DND-41 (cell line): Measurements from ENCODE around the gene WDR90.

Source experiments
- ATAC-seq: fragments of 200-7000 bp; cut with Tn5 transposase; 3 replicates; pipeline ENCODE4 v1.9.1; 2021; ENCODE audit warnings: low read depth; ENCODE audit not compliant: insufficient read depth
- DNase-seq: peaks from one replicate; pipeline ENCODE4 v3.0.0-alpha.2; 2020
- H2AFZ ChIP-seq: 2 replicates; pipeline ENCODE4 v1.6.0; 2012; ENCODE audit warnings: low read depth, low read length
- H3K27ac ChIP-seq: 2 replicates; pipeline ENCODE4 v1.5.1; 2012; ENCODE audit warnings: low read length, inconsistent platforms
- H3K27me3 ChIP-seq: fragments of 200-600 bp; sonication (generic); 2 replicates; pipeline ENCODE4 v1.6.0; 2012; ENCODE audit warnings: low read length, mild to moderate bottlenecking, inconsistent platforms; ENCODE audit not compliant: insufficient read depth, poor library complexity
- H3K36me3 ChIP-seq: 2 replicates; pipeline ENCODE4 v1.5.1; 2012; ENCODE audit warnings: low read length, inconsistent platforms; ENCODE audit not compliant: insufficient read depth
- H3K4me1 ChIP-seq: 2 replicates; pipeline ENCODE4 v1.5.1; 2012; ENCODE audit warnings: mild to moderate bottlenecking, low read length; ENCODE audit not compliant: insufficient read depth
- H3K4me2 ChIP-seq: 2 replicates; pipeline ENCODE4 v1.6.0; 2012; ENCODE audit warnings: mild to moderate bottlenecking, moderate library complexity, low read length, inconsistent platforms; ENCODE audit not compliant: insufficient read depth
- H3K4me3 ChIP-seq, 2 experiments: fragments of 200-600 bp in 1 of 2; shearing (Covaris generic) in 1 of 2; 2 replicates each; pipeline ENCODE4 v1.5.1; 2012 to 2016; ENCODE audit warnings: inconsistent platforms in 2 of 2, low read length in 2 of 2, mild to moderate bottlenecking in 2 of 2, low read depth in 1 of 2, moderate library complexity in 1 of 2
- H3K79me2 ChIP-seq: 2 replicates; pipeline ENCODE4 v1.6.0; 2012; ENCODE audit warnings: low read length, inconsistent platforms; ENCODE audit not compliant: insufficient read depth
- H3K9ac ChIP-seq: 2 replicates; pipeline ENCODE4 v1.6.0; 2012; ENCODE audit warnings: low read depth, mild to moderate bottlenecking, inconsistent platforms, low read length, moderate library complexity
- H3K9me3 ChIP-seq: 2 replicates; pipeline ENCODE4 v1.5.1; 2012; ENCODE audit warnings: low read length, moderate library complexity, mild to moderate bottlenecking, inconsistent platforms; ENCODE audit not compliant: insufficient read depth, severe bottlenecking
- H4K20me1 ChIP-seq: 2 replicates; pipeline ENCODE4 v1.6.0; 2012; ENCODE audit warnings: low read length; ENCODE audit not compliant: insufficient read depth
- EZH2 ChIP-seq: IDR thresholded peaks from 3 replicates; pipeline ENCODE4 v1.6.1; 2012; ENCODE audit warnings: borderline replicate concordance, low read depth, mild to moderate bottlenecking, moderate library complexity, low read length, inconsistent platforms; ENCODE audit not compliant: severe bottlenecking
- TF ChIP-seq, protein P1 (sequence below): IDR thresholded peaks from 2 replicates; pipeline ENCODE4 v1.5.1; 2012; ENCODE audit warnings: borderline replicate concordance, low read length, moderate library complexity, mild to moderate bottlenecking; ENCODE audit not compliant: poor library complexity, severe bottlenecking; ENCODE audit errors: extremely low read depth

The WDR90 gene

GRCh38 chr16:693766-694165, 44.6 kb downstream of the WDR90 start:
- no peaks in the 10 kb centered on the region for H3K9me3 ChIP-seq
- H3K79me2 ChIP-seq, result peaks cover 13% of the 10 kb centered on the region
- H3K9ac ChIP-seq, result no peak overlapping the region
- H3K4me2 ChIP-seq, result no peak overlapping the region
- H2AFZ ChIP-seq, result no peak overlapping the region
- DNase-seq, result no peak
- no peaks in the 10 kb centered on the region for H3K27me3 ChIP-seq
- H3K36me3 ChIP-seq, result no peaks in the 10 kb centered on the region
- peaks cover 18% of the 10 kb centered on the region for H3K4me1 ChIP-seq
- H3K4me3 ChIP-seq, result no peak overlapping the region
- TF ChIP-seq EZH2, result no peak
- TF ChIP-seq, protein P1, sequence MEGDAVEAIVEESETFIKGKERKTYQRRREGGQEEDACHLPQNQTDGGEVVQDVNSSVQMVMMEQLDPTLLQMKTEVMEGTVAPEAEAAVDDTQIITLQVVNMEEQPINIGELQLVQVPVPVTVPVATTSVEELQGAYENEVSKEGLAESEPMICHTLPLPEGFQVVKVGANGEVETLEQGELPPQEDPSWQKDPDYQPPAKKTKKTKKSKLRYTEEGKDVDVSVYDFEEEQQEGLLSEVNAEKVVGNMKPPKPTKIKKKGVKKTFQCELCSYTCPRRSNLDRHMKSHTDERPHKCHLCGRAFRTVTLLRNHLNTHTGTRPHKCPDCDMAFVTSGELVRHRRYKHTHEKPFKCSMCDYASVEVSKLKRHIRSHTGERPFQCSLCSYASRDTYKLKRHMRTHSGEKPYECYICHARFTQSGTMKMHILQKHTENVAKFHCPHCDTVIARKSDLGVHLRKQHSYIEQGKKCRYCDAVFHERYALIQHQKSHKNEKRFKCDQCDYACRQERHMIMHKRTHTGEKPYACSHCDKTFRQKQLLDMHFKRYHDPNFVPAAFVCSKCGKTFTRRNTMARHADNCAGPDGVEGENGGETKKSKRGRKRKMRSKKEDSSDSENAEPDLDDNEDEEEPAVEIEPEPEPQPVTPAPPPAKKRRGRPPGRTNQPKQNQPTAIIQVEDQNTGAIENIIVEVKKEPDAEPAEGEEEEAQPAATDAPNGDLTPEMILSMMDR, result no peak
- ATAC-seq, result no peak
- H4K20me1 ChIP-seq, result 0 out of 2 replicates have a peak, but pooled peaks cover under 1% of the 10 kb centered on the region
- no peak overlapping the region for H3K27ac ChIP-seq

GRCh38 chr16:694187-694862, 45.2 kb downstream of the WDR90 start:
- no peak overlapping the region for H2AFZ ChIP-seq
- peaks cover 7% of the 10 kb centered on the region for H3K79me2 ChIP-seq
- H3K4me2 ChIP-seq, result no peak overlapping the region
- no peaks in the 10 kb centered on the region for H4K20me1 ChIP-seq
- no peaks in the 10 kb centered on the region for H3K9me3 ChIP-seq
- no peaks in the 10 kb centered on the region for H3K27me3 ChIP-seq
- TF ChIP-seq, protein P1, result no peak
- no peak for TF ChIP-seq EZH2
- no peak overlapping the region for H3K4me3 ChIP-seq
- H3K4me1 ChIP-seq, result peaks cover 12% of the 10 kb centered on the region
- no peaks in the 10 kb centered on the region for H3K36me3 ChIP-seq
- H3K27ac ChIP-seq, result no peak overlapping the region
- H3K9ac ChIP-seq, result no peak overlapping the region
- DNase-seq (no peak), ATAC-seq (no peak)

- H3K27me3 ChIP-seq, result no peaks in the 10 kb centered on the region
- no peak for TF ChIP-seq EZH2
- TF ChIP-seq, protein P1, result no peak
- no peak overlapping the region for H3K4me3 ChIP-seq
- DNase-seq (no peak), ATAC-seq (no peak)
- H3K4me2 ChIP-seq, result no peak overlapping the region
- H3K36me3 ChIP-seq, result no peaks in the 10 kb centered on the region
- no peaks in the 10 kb centered on the region for H3K9me3 ChIP-seq
- no peak overlapping the region for H3K9ac ChIP-seq
- H2AFZ ChIP-seq, result no peak overlapping the region
- peaks cover 1% of the 10 kb centered on the region for H3K79me2 ChIP-seq
- H3K4me1 ChIP-seq, result peaks cover 7% of the 10 kb centered on the region; the same call in 1 of the 2 replicates
- H4K20me1 ChIP-seq, result peaks cover 2% of the 10 kb centered on the region; the same call in 1 of the 2 replicates
- no peak overlapping the region for H3K27ac ChIP-seq
These were observed 45.7 kb downstream of the WDR90 start for GRCh38 chr16:694863-695354.
